Nephron progenitor cell (in vitro differentiated cells): Measurements from ENCODE around the gene SPATC1L.

Source experiments
- DNase-seq: peaks from one replicate; pipeline ENCODE4 v3.0.0; 2021
- H3K27ac Mint-ChIP-seq: 2 replicates; pipeline ENCODE4 v1.8.0; 2021; ENCODE audit warnings: mild to moderate bottlenecking, moderate library complexity, mixed read lengths
- H3K27me3 Mint-ChIP-seq: 2 replicates; pipeline ENCODE4 v1.8.0; 2021; ENCODE audit warnings: mild to moderate bottlenecking, low read depth, mixed read lengths; ENCODE audit not compliant: poor library complexity
- H3K36me3 Mint-ChIP-seq: 2 replicates; pipeline ENCODE4 v1.8.0; 2021; ENCODE audit warnings: low read depth, mixed read lengths
- H3K4me1 Mint-ChIP-seq: 2 replicates; pipeline ENCODE4 v1.8.0; 2021; ENCODE audit warnings: mixed read lengths
- H3K4me3 Mint-ChIP-seq: 2 replicates; pipeline ENCODE4 v1.8.0; 2021; ENCODE audit warnings: mild to moderate bottlenecking, moderate library complexity, mixed read lengths
- H3K9me3 Mint-ChIP-seq: 2 replicates; pipeline ENCODE4 v1.8.0; 2021; ENCODE audit warnings: mild to moderate bottlenecking, moderate library complexity, mixed read lengths
- CTCF ChIP-seq: fragments of 200-600 bp; sonication (generic); IDR thresholded peaks from 2 replicates; pipeline ENCODE4 v1.5.0; 2021; ENCODE audit warnings: antibody characterized with exemption

Gene SPATC1L

GRCh38 chr21:46194374-46195334 lies 10.4 kb upstream of the SPATC1L start:
- H3K9me3 Mint-ChIP-seq: peaks cover 2% of the 10 kb centered on the region
- no peak for DNase-seq
- peaks cover 25% of the 10 kb centered on the region for H3K4me1 Mint-ChIP-seq
- no peaks in the 10 kb centered on the region for H3K27me3 Mint-ChIP-seq
- peak overlapping the region; percentile 78 for H3K27ac Mint-ChIP-seq
- no peak overlapping the region for H3K4me3 Mint-ChIP-seq
- TF ChIP-seq CTCF: no peak
- peaks cover 75% of the 10 kb centered on the region for H3K36me3 Mint-ChIP-seq

GRCh38 chr21:46193829-46194373 lies 9.6 kb upstream of the SPATC1L start:
- peaks cover 32% of the 10 kb centered on the region for H3K4me1 Mint-ChIP-seq
- no peak for DNase-seq
- H3K36me3 Mint-ChIP-seq: peaks cover 68% of the 10 kb centered on the region
- TF ChIP-seq CTCF: no peak
- H3K4me3 Mint-ChIP-seq: no peak overlapping the region
- no peak overlapping the region for H3K27ac Mint-ChIP-seq
- H3K27me3 Mint-ChIP-seq: no peaks in the 10 kb centered on the region
- H3K9me3 Mint-ChIP-seq: no peaks in the 10 kb centered on the region

- H3K27me3 Mint-ChIP-seq: no peaks in the 10 kb centered on the region
- no peak overlapping the region for H3K4me3 Mint-ChIP-seq
- no peak for DNase-seq
- H3K9me3 Mint-ChIP-seq: no peaks in the 10 kb centered on the region
- no peak for TF ChIP-seq CTCF
- peaks cover 52% of the 10 kb centered on the region for H3K4me1 Mint-ChIP-seq
- no peak overlapping the region for H3K27ac Mint-ChIP-seq
- peaks cover 61% of the 10 kb centered on the region for H3K36me3 Mint-ChIP-seq
Observed at GRCh38 chr21:46191686-46192575, 7.7 kb upstream of the SPATC1L start.

GRCh38 chr21:46191257-46191685 lies 7.0 kb upstream of the SPATC1L start:
- H3K27me3 Mint-ChIP-seq: no peaks in the 10 kb centered on the region
- H3K36me3 Mint-ChIP-seq: peaks cover 55% of the 10 kb centered on the region
- TF ChIP-seq CTCF: no peak
- DNase-seq: no peak
- no peak overlapping the region for H3K4me3 Mint-ChIP-seq
- no peak overlapping the region for H3K27ac Mint-ChIP-seq
- no peaks in the 10 kb centered on the region for H3K9me3 Mint-ChIP-seq
- peaks cover 56% of the 10 kb centered on the region for H3K4me1 Mint-ChIP-seq

GRCh38 chr21:46190491-46191131 lies 6.4 kb upstream of the SPATC1L start:
- H3K36me3 Mint-ChIP-seq: peaks cover 50% of the 10 kb centered on the region
- no peaks in the 10 kb centered on the region for H3K27me3 Mint-ChIP-seq
- no peaks in the 10 kb centered on the region for H3K9me3 Mint-ChIP-seq
- no peak for TF ChIP-seq CTCF
- H3K4me1 Mint-ChIP-seq: peaks cover 61% of the 10 kb centered on the region
- DNase-seq: no peak
- H3K27ac Mint-ChIP-seq: peak overlapping the region; percentile 42
- H3K4me3 Mint-ChIP-seq: no peak overlapping the region
